Erythroblast (primary cell): ENCODE results near the gene RAB19.
"Not testable (repeated sequence)": the region's sequence is repeated elsewhere in the genome, so short reads cannot be mapped to it uniquely, and the experiment has no call there.

Experiments
- DNase-seq, 2 experiments: peaks; one replicate each; lab custom pipeline; 2025; lab: John Stamatoyannopoulos, UW
- GATA1 ChIP-seq: IDR thresholded peaks from 2 replicates; pipeline ENCODE4 v1.6.1; 2011; ENCODE audit warnings: low read depth, mild to moderate bottlenecking, control low read depth, low read length, moderate library complexity
- POLR2A ChIP-seq: IDR thresholded peaks from 2 replicates; pipeline ENCODE4 v1.6.1; 2011; ENCODE audit warnings: mild to moderate bottlenecking, low read length

The RAB19 gene

GRCh38 chr7:140418653-140419052, 14.8 kb downstream of the RAB19 start:
- no peak for DNase-seq
- TF ChIP-seq POLR2A (no peak), GATA1 (no peak)

- TF ChIP-seq GATA1 (no peak), POLR2A (no peak)
Observed at GRCh38 chr7:140421521-140421920, 17.7 kb downstream of the RAB19 start.

GRCh38 chr7:140423501-140423900, 19.6 kb downstream of the RAB19 start:
- no peak for DNase-seq
- no peak for TF ChIP-seq GATA1
- TF ChIP-seq POLR2A = no peak

More at GRCh38 chr7:140421521-140421920, 17.7 kb downstream of the RAB19 start:
- no peak for DNase-seq

GRCh38 chr7:140425718-140426117, 21.9 kb downstream of the RAB19 start:
- no peak for DNase-seq
- TF ChIP-seq POLR2A (no peak), GATA1 (no peak)

- no peak for TF ChIP-seq POLR2A
- TF ChIP-seq GATA1 = no peak
- DNase-seq = no peak
Observed at GRCh38 chr7:140426130-140426529, 22.3 kb downstream of the RAB19 start.

- TF ChIP-seq GATA1 (no peak), POLR2A (no peak)
- no peak for DNase-seq
Observed at GRCh38 chr7:140433396-140433795, 29.5 kb downstream of the RAB19 start.

- TF ChIP-seq POLR2A = no peak
- TF ChIP-seq GATA1 = no peak
- no peak for DNase-seq
Observed at GRCh38 chr7:140435252-140435895, 31.5 kb downstream of the RAB19 start.

GRCh38 chr7:140439359-140439758, 35.5 kb downstream of the RAB19 start:
- no peak for DNase-seq
- TF ChIP-seq POLR2A = no peak
- TF ChIP-seq GATA1 = no peak

- DNase-seq = no peak
- TF ChIP-seq GATA1 (no peak), POLR2A (no peak)
Observed at GRCh38 chr7:140440593-140440992, 36.7 kb downstream of the RAB19 start.

- TF ChIP-seq POLR2A (no peak), GATA1 (no peak)
- DNase-seq = no peak
Observed at GRCh38 chr7:140441519-140441918, 37.7 kb downstream of the RAB19 start.

- no peak for DNase-seq
- TF ChIP-seq POLR2A (no peak), GATA1 (no peak)
Observed at GRCh38 chr7:140446467-140446866, 42.6 kb downstream of the RAB19 start.

- TF ChIP-seq POLR2A (no peak), GATA1 (no peak)
- DNase-seq = no peak
Observed at GRCh38 chr7:140447841-140448240, 44.0 kb downstream of the RAB19 start.

- no peak for DNase-seq
- TF ChIP-seq POLR2A = no peak
- TF ChIP-seq GATA1 = no peak
Observed at GRCh38 chr7:140448781-140449480, 45.1 kb downstream of the RAB19 start.

GRCh38 chr7:140451716-140452115, 47.9 kb downstream of the RAB19 start:
- TF ChIP-seq POLR2A (no peak), GATA1 (no peak)
- no peak for DNase-seq

- no peak for DNase-seq
- TF ChIP-seq POLR2A (no peak), GATA1 (no peak)
Observed at GRCh38 chr7:140453273-140453672, 49.4 kb downstream of the RAB19 start.

GRCh38 chr7:140453785-140454656, 50.2 kb downstream of the RAB19 start:
- DNase-seq = not testable (repeated sequence)
